ENCODE data around the gene SPSB2.

DNA sequence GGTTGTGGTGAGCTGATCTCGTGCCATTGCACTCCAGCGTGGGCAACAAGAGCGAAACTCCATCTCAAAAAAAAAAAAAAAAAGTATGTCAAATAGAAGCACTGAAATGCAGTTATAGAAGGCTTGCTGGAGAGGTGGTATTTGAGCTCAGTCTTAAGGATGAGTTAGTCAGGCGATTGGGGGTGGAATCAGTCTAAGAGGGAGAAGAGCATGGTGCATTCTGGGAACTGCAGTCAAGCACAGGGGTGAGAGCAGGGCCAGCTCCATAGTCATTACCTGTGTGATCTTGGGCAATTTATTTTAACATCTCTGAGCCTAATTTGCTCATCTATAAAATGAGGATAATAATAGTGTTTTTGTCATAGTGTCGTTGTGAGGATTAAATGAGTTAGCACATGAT is 38.2 kb downstream of the SPSB2 start:
- TF ChIP-seq, protein P1, sequence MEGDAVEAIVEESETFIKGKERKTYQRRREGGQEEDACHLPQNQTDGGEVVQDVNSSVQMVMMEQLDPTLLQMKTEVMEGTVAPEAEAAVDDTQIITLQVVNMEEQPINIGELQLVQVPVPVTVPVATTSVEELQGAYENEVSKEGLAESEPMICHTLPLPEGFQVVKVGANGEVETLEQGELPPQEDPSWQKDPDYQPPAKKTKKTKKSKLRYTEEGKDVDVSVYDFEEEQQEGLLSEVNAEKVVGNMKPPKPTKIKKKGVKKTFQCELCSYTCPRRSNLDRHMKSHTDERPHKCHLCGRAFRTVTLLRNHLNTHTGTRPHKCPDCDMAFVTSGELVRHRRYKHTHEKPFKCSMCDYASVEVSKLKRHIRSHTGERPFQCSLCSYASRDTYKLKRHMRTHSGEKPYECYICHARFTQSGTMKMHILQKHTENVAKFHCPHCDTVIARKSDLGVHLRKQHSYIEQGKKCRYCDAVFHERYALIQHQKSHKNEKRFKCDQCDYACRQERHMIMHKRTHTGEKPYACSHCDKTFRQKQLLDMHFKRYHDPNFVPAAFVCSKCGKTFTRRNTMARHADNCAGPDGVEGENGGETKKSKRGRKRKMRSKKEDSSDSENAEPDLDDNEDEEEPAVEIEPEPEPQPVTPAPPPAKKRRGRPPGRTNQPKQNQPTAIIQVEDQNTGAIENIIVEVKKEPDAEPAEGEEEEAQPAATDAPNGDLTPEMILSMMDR (IDR thresholded peaks at IDR 0.05) = no peak
- TF ChIP-seq POLR2AphosphoS5 (IDR thresholded peaks at IDR 0.05) (no peak), EP300 (IDR thresholded peaks at IDR 0.05) (no peak)
